Measurements from ENCODE around the gene ZNF827. TPM values are rescaled to one million over a fixed set of nuclear protein-coding genes. Genes with fewer than 3 reads are reported as not detected.

The ZNF827 gene
- total and polyA plus RNA-seq, 9 of the 15 experiments (the other 6 are each of a cell fraction or from before 2014, with no cell fraction given) = 0.07 to 0.40 TPM; not detected in 7

DNA sequence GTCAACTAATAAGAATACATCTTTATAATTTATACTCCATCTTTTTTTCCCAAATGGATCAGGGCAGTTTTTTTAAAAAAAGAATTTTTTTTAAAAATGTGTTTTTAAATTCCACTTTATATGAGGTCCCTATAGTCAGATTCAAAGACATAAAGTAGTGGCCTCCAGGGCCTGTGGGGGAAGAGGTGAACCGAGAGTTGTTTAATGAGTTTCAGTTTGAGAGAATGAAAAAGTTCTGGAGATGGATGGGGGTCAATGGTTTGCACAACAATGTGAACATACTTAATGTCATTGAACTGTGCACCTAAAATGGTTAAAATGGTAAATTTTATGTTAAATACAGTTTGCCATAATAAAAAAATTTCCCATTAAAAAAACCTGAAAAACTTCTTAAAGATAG lies 53.8 kb downstream of the ZNF827 start:
- TF ChIP-seq KAT7 (CRISPR knock-in tag; IDR thresholded peaks at IDR 0.05; ENCODE audit: borderline replicate concordance) = no peak
- TF ChIP-seq, protein P1, sequence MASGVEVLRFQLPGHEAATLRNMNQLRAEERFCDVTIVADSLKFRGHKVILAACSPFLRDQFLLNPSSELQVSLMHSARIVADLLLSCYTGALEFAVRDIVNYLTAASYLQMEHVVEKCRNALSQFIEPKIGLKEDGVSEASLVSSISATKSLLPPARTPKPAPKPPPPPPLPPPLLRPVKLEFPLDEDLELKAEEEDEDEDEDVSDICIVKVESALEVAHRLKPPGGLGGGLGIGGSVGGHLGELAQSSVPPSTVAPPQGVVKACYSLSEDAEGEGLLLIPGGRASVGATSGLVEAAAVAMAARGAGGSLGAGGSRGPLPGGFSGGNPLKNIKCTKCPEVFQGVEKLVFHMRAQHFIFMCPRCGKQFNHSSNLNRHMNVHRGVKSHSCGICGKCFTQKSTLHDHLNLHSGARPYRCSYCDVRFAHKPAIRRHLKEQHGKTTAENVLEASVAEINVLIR (CRISPR knock-in tag; IDR thresholded peaks at IDR 0.05) = no peak
- no TSS peak for BruUV-seq (replicated peaks)
- no peak for FAIRE-seq
- Histone ChIP-seq H3K9ac (ENCODE audit: insufficient read depth in 1 of 2, low read depth in 2 of 2, low read length in 2 of 2) (no peak overlapping the region), H3K4me1 (replicated peaks in 1 of 2; ENCODE audit: control insufficient read depth in 2 of 2, insufficient read depth in 2 of 2, low read length in 2 of 2) (no peaks in the 10 kb centered on the region), H3K9me1 (ENCODE audit: control insufficient read depth, insufficient read depth, low read length) (no peaks in the 10 kb centered on the region), H2AFZ (ENCODE audit: low read depth, low read length) (no peak overlapping the region), H4K20me1 (replicated peaks; ENCODE audit: control insufficient read depth, insufficient read depth, low read length) (no peaks in the 10 kb centered on the region), H3K27ac (ENCODE audit: extremely low read depth, low read depth, low read length) (no peak overlapping the region), H3K4me3 (no peak overlapping the region), H3K36me3 (ENCODE audit: control insufficient read depth, insufficient read depth, low read length) (no peaks in the 10 kb centered on the region), H3K27me3 (ENCODE audit: control insufficient read depth in 2 of 2, insufficient read depth in 2 of 2, low read length in 2 of 2) (peaks cover 0 to 14% of the 10 kb centered on the region in 2 experiments; a peak in 2 of 5 replicates), H3K79me2 (ENCODE audit: control insufficient read depth, insufficient read depth, low read length) (no peaks in the 10 kb centered on the region), H3K9me3 (replicated peaks; ENCODE audit: control insufficient read depth, insufficient read depth, low read depth, low read length) (no peaks in the 10 kb centered on the region), H3K4me2 (ENCODE audit: insufficient read depth, low read length) (no peak overlapping the region)
- no peak for DNase-seq (ENCODE audit: extremely low read depth in 1 of 4, low spot score in 3 of 4)
- intact Hi-C loops (cut with micrococcal nuclease) (no loop called here), in situ Hi-C loops (cut with MboI) (no loop called here)
- CTCF ChIA-PET (ENCODE audit: low intra/inter-chr PET ratio) = no interaction called here
- 0% methylated on average over 1 of the region's 1 CpG for WGBS (ENCODE audit: insufficient coverage, low coverage, missing lambda C conversion rate)
- no peak for ATAC-seq
- POLR2A ChIA-PET = interaction anchor here (2.1 kb wide), 1 partner anchor 11 kb away, joined by 7 read pairs; no protein-coding TSS in a partner anchor

DNA sequence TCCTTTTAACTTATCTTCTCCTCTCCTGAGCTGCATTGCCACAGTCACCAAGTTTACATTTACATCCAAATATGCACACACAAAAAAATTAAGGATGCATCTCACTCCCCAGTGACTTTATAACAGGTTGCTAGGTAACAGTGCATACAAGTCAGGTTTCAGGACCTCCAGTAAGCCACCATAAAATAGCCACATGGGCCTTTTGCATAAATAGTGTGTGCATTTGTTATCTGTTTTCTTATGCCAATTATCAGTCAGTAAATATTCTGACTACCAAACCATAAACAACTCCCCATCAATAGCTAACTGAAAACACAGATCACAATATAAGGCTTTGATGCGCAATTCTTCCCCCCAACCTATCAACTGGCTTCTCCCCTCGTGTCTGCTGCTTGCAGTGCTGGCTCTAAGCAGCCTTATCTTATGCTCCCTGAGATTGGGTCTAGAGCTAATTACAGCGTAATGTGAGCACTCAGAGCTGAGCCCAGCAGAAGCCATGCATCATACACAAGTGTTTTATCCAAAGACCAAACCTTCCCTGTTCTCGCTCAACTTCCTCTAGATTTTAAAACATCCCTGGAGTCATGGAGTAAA lies 55.4 kb downstream of the ZNF827 start:
- H3K9ac ChIP-seq (ENCODE audit: insufficient read depth in 1 of 2, low read depth in 2 of 2, low read length in 2 of 2) = no peak overlapping the region
- in situ Hi-C loops (cut with MboI) = no loop called here
- no peak for FAIRE-seq

More for the DNA sequence above, 55.4 kb downstream of the ZNF827 start:
- H3K79me2 ChIP-seq (ENCODE audit: control insufficient read depth, insufficient read depth, low read length) = no peaks in the 10 kb centered on the region
- H3K9me3 ChIP-seq (replicated peaks; ENCODE audit: control insufficient read depth, insufficient read depth, low read depth, low read length) = no peaks in the 10 kb centered on the region
- no peak overlapping the region for H3K27ac ChIP-seq (ENCODE audit: extremely low read depth, low read depth, low read length)
- no peaks in the 10 kb centered on the region for H3K9me1 ChIP-seq (ENCODE audit: control insufficient read depth, insufficient read depth, low read length)
- no peaks in the 10 kb centered on the region for H3K4me1 ChIP-seq (replicated peaks in 1 of 2; ENCODE audit: control insufficient read depth in 2 of 2, insufficient read depth in 2 of 2, low read length in 2 of 2)
- ATAC-seq = no peak
- H4K20me1 ChIP-seq (replicated peaks; ENCODE audit: control insufficient read depth, insufficient read depth, low read length) = no peaks in the 10 kb centered on the region
- H3K4me2 ChIP-seq (ENCODE audit: insufficient read depth, low read length) = no peak overlapping the region
- ChIA-PET POLR2A (interaction anchor here (2.1 kb wide), 1 partner anchor 13 kb away, joined by 7 read pairs; no protein-coding TSS in a partner anchor), CTCF (ENCODE audit: low intra/inter-chr PET ratio) (no interaction called here)
- intact Hi-C loops (cut with micrococcal nuclease) = no loop called here
- H3K36me3 ChIP-seq (ENCODE audit: control insufficient read depth, insufficient read depth, low read length) = no peaks in the 10 kb centered on the region
- no peak for DNase-seq (ENCODE audit: extremely low read depth in 1 of 4, low spot score in 3 of 4)
- peaks cover 0 to 14% of the 10 kb centered on the region in 2 experiments; a peak in 2 of 5 replicates for H3K27me3 ChIP-seq (ENCODE audit: control insufficient read depth in 2 of 2, insufficient read depth in 2 of 2, low read length in 2 of 2)
- no TSS peak for BruUV-seq (replicated peaks)
- H3K4me3 ChIP-seq = no peak overlapping the region
- 1% methylated on average over 4 of the region's 4 CpGs for WGBS (ENCODE audit: insufficient coverage, low coverage, missing lambda C conversion rate)
- TF ChIP-seq FOXA3 (CRISPR knock-in tag; conservative IDR thresholded peaks at IDR 0.05 in 1 of 2, IDR thresholded peaks at IDR 0.05 in 1 of 2) (no peak), RFX1 (IDR thresholded peaks at IDR 0.05) (0 out of 2 replicates have a peak, but pooled peaks have one; percentile 11)
- H2AFZ ChIP-seq (ENCODE audit: low read depth, low read length) = no peak overlapping the region

All from K562 (cell line).